Esophagus squamous epithelium (tissue), 5 donors: ENCODE results near the gene PHACTR2. TPM values are rescaled to one million over a fixed set of nuclear protein-coding genes. Genes with fewer than 3 reads are reported as not detected.
"Not testable (repeated sequence)": the region's sequence is repeated elsewhere in the genome, so short reads cannot be mapped to it uniquely, and the experiment has no call there.

ENCODE experiments used
- DNase-seq: peaks from one replicate; lab custom pipeline; 2025; lab: John Stamatoyannopoulos, UW
- H3K27ac ChIP-seq, 4 donors: fragments of 200-600 bp; sonication (generic); one replicate each; pipeline ENCODE4 v1.5.1; 2016 to 2019; ENCODE audit warnings: mild to moderate bottlenecking in 1 of 4
- H3K27me3 ChIP-seq, 4 donors: fragments of 200-600 bp; sonication (generic); 1 replicate in 3 of 4; 2 replicates in 1 of 4; pipeline versions ENCODE4 v1.5.1 to v1.6.0; 2017 to 2021; ENCODE audit warnings: antibody characterized with exemption in 1 of 4
- H3K36me3 ChIP-seq, 3 donors: fragments of 200-600 bp; sonication (generic); one replicate each; pipeline ENCODE4 v1.5.1; 2016 to 2019
- H3K4me1 ChIP-seq, 3 donors: fragments of 200-600 bp; sonication (generic); one replicate each; pipeline ENCODE4 v1.5.1; 2017 to 2019
- H3K4me3 ChIP-seq, 4 donors: fragments of 200-600 bp; sonication (generic); 1 replicate in 3 of 4; 2 replicates in 1 of 4; pipeline ENCODE4 v1.5.1; 2016 to 2019; ENCODE audit warnings: mild to moderate bottlenecking in 2 of 4, moderate library complexity in 1 of 4
- H3K9me3 ChIP-seq, 3 donors: fragments of 200-600 bp; sonication (generic); one replicate each; pipeline ENCODE4 v1.5.1; 2016 to 2019
- CTCF ChIP-seq, 6 experiments: fragments of 450-650 bp in 4 of 6; fragments of 200-600 bp in 2 of 6; sonication (generic) in 2 of 6; IDR thresholded peaks; one replicate each; pipeline ENCODE4 v1.5.1; 2016 to 2019; ENCODE audit warnings: antibody characterized with exemption in 6 of 6, mild to moderate bottlenecking in 4 of 6, moderate library complexity in 4 of 6
- POLR2A ChIP-seq, 4 donors: fragments of 450-650 bp; IDR thresholded peaks; one replicate each; pipeline ENCODE4 v1.6.1; 2017; ENCODE audit warnings: antibody characterized with exemption in 4 of 4, mild to moderate bottlenecking in 4 of 4, moderate library complexity in 3 of 4
- WGBS, 2 donors: methylation state at CpG; one replicate each; pipeline ENCODE4 v1.1.5; 2018; 5-methylcytosine and 5-hydroxymethylcytosine counted together
- intact Hi-C: fragments of 100-400 bp; cut with DNase I; formaldehyde crosslinking; loops from one replicate; pipeline ENCODE4 v1.15.0; 2022
- total RNA-seq, 4 donors: library from RNA; depleted of rRNA; stranded (reverse); fragments of >200 nt; gene quantifications; one replicate each; pipeline ENCODE4 v1.1.0, GENCODE V29; 2016
- donor health status: DM: yes; HTN: yes; CAD: no.

PHACTR2 gene
- total RNA-seq, 4 donors from 2014 or later, result 25.1 to 76.9 (median 45.1) TPM

- no peaks in the 10 kb centered on the region for H3K36me3 ChIP-seq
- H3K4me3 ChIP-seq, result no peak overlapping the region
- 72 to 92% methylated on average over 3 of the region's 3 CpGs for WGBS, 2 donors
- TF ChIP-seq CTCF (IDR thresholded peaks at IDR 0.05), result no peak
- no peak for TF ChIP-seq POLR2A (IDR thresholded peaks at IDR 0.05)
- DNase-seq, result no peak
- no peak overlapping the region for H3K27ac ChIP-seq
- H3K4me1 ChIP-seq, result no peaks in the 10 kb centered on the region
- intact Hi-C loops, result no loop called here
- H3K9me3 ChIP-seq, result no peaks in the 10 kb centered on the region
- H3K27me3 ChIP-seq, result no peaks in the 10 kb centered on the region
Observed at GRCh38 chr6:143637691-143638090, 40.1 kb upstream of the PHACTR2 start.

GRCh38 chr6:143642403-143642802 is 35.4 kb upstream of the PHACTR2 start:
- H3K4me3 ChIP-seq, result no peak overlapping the region
- H3K27me3 ChIP-seq, result no peaks in the 10 kb centered on the region
- H3K27ac ChIP-seq, result no peak overlapping the region
- no peak for DNase-seq
- H3K9me3 ChIP-seq, result no peaks in the 10 kb centered on the region
- intact Hi-C loops, result no loop called here
- no peaks in the 10 kb centered on the region for H3K36me3 ChIP-seq
- 82 to 85% methylated on average over 2 of the region's 2 CpGs for WGBS, 2 donors
- TF ChIP-seq POLR2A (IDR thresholded peaks at IDR 0.05), result no peak
- TF ChIP-seq CTCF (IDR thresholded peaks at IDR 0.05), result no peak
- no peaks in the 10 kb centered on the region for H3K4me1 ChIP-seq

- Histone ChIP-seq H3K27ac (no peak overlapping the region), H3K4me1 (peaks cover 0 to under 1% (median 0%) of the 10 kb centered on the region in 3 donors), H3K27me3 (no peaks in the 10 kb centered on the region), H3K36me3 (no peaks in the 10 kb centered on the region), H3K4me3 (no peak overlapping the region), H3K9me3 (no peaks in the 10 kb centered on the region)
- DNase-seq, result no peak
- intact Hi-C loops, result no loop called here
- 69 to 82% methylated on average over 2 to 3 of the region's 3 CpGs for WGBS, 2 donors
- TF ChIP-seq POLR2A (IDR thresholded peaks at IDR 0.05), result no peak
- no peak for TF ChIP-seq CTCF (IDR thresholded peaks at IDR 0.05)
Observed at GRCh38 chr6:143647191-143647590, 30.6 kb upstream of the PHACTR2 start.

- 74 to 84% methylated on average over 6 of the region's 6 CpGs for WGBS, 2 donors
- peaks cover 0 to 6% (median 5%) of the 10 kb centered on the region in 3 donors for H3K4me1 ChIP-seq
- intact Hi-C loops, result no loop called here
- no peaks in the 10 kb centered on the region for H3K27me3 ChIP-seq
- H3K27ac ChIP-seq, result no peak overlapping the region
- no peak for TF ChIP-seq POLR2A (IDR thresholded peaks at IDR 0.05)
- no peak for TF ChIP-seq CTCF (IDR thresholded peaks at IDR 0.05)
- DNase-seq, result no peak
- H3K9me3 ChIP-seq, result no peaks in the 10 kb centered on the region
- H3K36me3 ChIP-seq, result no peaks in the 10 kb centered on the region
- no peak overlapping the region for H3K4me3 ChIP-seq
Observed at GRCh38 chr6:143647732-143648131, 30.0 kb upstream of the PHACTR2 start.

- DNase-seq, H3K27me3 ChIP-seq, H3K4me3 ChIP-seq, H3K27ac ChIP-seq, H3K9me3 ChIP-seq, H3K36me3 ChIP-seq, intact Hi-C loops: not testable (repeated sequence)
- peaks cover 0 to 11% (median 7%) of the 10 kb centered on the region in 3 donors for H3K4me1 ChIP-seq
- WGBS, 2 donors, result 94 to 100% methylated on average over 1 of the region's 1 CpG
Observed at GRCh38 chr6:143649319-143649718, 28.4 kb upstream of the PHACTR2 start.

GRCh38 chr6:143651328-143651727 is 26.4 kb upstream of the PHACTR2 start:
- WGBS, 2 donors, result 96 to 100% methylated on average over 4 of the region's 4 CpGs
- H3K4me1 ChIP-seq, result peaks cover 0 to 11% (median 7%) of the 10 kb centered on the region in 3 donors

More at GRCh38 chr6:143651328-143651727, 26.4 kb upstream of the PHACTR2 start:
- DNase-seq, H3K27me3 ChIP-seq, intact Hi-C loops, H3K27ac ChIP-seq, H3K4me3 ChIP-seq, H3K9me3 ChIP-seq, H3K36me3 ChIP-seq: not testable (repeated sequence)
